ENCODE results near the gene ANK3. TPM values are rescaled to one million over a fixed set of nuclear protein-coding genes. Genes with fewer than 3 reads are reported as not detected.

ANK3 gene
- total RNA-seq, 4 donors from 2014 or later: 86.3 to 224 (median 139) TPM

DNA sequence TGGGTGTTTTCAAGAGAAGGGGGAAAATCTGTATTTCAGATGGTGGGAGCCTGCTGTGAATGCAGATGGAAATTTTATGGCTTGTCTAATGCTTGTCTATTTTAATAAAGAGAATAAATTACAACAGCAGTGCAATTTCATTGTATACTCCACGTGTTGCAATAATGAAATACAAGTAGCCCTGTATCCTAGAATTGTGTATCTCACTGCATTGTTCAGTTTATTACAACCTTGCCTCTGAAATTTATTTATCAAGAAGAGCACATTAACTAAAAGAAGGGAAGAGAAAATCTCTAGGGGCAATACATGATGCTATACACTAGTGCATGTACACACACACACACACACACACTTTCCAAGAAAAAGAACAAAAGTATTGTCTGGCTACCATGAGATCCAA, 21.8 kb downstream of the ANK3 start:
- H3K4me1 ChIP-seq: peaks cover 0 to 32% (median 0%) of the 10 kb centered on the region in 4 donors
- no peak overlapping the region for H3K4me3 ChIP-seq
- H3K27ac ChIP-seq: peak overlapping the region in 1 of 4 donors; percentile 42
- no peaks in the 10 kb centered on the region for H3K27me3 ChIP-seq
- 30 to 46% methylated on average over 1 of the region's 1 CpG for WGBS, 2 donors
- H3K36me3 ChIP-seq: no peaks in the 10 kb centered on the region
- no peak for DNase-seq (ENCODE audit: low spot score in 2 of 2)
- TF ChIP-seq, protein P1, sequence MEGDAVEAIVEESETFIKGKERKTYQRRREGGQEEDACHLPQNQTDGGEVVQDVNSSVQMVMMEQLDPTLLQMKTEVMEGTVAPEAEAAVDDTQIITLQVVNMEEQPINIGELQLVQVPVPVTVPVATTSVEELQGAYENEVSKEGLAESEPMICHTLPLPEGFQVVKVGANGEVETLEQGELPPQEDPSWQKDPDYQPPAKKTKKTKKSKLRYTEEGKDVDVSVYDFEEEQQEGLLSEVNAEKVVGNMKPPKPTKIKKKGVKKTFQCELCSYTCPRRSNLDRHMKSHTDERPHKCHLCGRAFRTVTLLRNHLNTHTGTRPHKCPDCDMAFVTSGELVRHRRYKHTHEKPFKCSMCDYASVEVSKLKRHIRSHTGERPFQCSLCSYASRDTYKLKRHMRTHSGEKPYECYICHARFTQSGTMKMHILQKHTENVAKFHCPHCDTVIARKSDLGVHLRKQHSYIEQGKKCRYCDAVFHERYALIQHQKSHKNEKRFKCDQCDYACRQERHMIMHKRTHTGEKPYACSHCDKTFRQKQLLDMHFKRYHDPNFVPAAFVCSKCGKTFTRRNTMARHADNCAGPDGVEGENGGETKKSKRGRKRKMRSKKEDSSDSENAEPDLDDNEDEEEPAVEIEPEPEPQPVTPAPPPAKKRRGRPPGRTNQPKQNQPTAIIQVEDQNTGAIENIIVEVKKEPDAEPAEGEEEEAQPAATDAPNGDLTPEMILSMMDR (IDR thresholded peaks at IDR 0.05): no peak
- TF ChIP-seq POLR2A (IDR thresholded peaks at IDR 0.05): no peak
- no peak for TF ChIP-seq EP300 (IDR thresholded peaks at IDR 0.05)
- no peaks in the 10 kb centered on the region for H3K9me3 ChIP-seq

DNA sequence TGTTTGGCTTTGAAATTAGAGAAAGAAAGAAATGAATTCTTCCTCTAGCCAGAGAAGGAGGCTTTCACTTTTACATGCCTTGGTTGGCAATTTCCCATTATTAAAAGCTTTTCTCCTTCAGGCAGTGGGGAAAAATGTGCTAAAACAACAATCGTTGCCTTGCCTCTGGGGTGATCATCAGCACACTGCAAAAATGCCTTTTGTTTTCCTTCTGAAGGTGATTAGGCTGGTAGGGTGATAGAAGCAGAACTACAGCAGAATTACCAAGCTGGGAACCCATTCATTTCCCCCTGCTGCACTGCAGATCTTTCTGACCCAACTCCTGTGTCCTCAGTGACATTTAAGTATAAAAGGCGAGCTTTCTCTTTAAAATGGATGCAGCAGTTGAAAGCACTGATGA, 22.2 kb downstream of the ANK3 start:
- no peak for DNase-seq (ENCODE audit: low spot score in 2 of 2)
- no peaks in the 10 kb centered on the region for H3K9me3 ChIP-seq
- H3K4me3 ChIP-seq: peak overlapping the region in 1 of 4 donors; percentile 4
- TF ChIP-seq POLR2A (IDR thresholded peaks at IDR 0.05) (no peak), EP300 (IDR thresholded peaks at IDR 0.05) (no peak)
- TF ChIP-seq, protein P1 (IDR thresholded peaks at IDR 0.05): no peak
- no peaks in the 10 kb centered on the region for H3K27me3 ChIP-seq
- peak overlapping the region in 1 of 4 donors; percentile 42 for H3K27ac ChIP-seq
- 43 to 44% methylated on average over 2 of the region's 2 CpGs for WGBS, 2 donors
- peaks cover 0 to 32% (median 0%) of the 10 kb centered on the region in 4 donors for H3K4me1 ChIP-seq
- H3K36me3 ChIP-seq: no peaks in the 10 kb centered on the region

- peak overlapping the region in 1 of 4 donors; percentile 42 for H3K27ac ChIP-seq
- H3K4me3 ChIP-seq: peak overlapping the region in 1 of 4 donors; percentile 4
Measured at GRCh38 chr10:60367024-60367423, 22.7 kb downstream of the ANK3 start.

GRCh38 chr10:60363187-60363586, 26.5 kb downstream of the ANK3 start:
- TF ChIP-seq EP300 (IDR thresholded peaks at IDR 0.05) (no peak), POLR2A (IDR thresholded peaks at IDR 0.05) (no peak)
- TF ChIP-seq, protein P1 (IDR thresholded peaks at IDR 0.05): no peak
- no peak for DNase-seq (ENCODE audit: low spot score in 2 of 2)
- Histone ChIP-seq H3K27me3 (no peaks in the 10 kb centered on the region), H3K4me1 (peaks cover 0 to 20% (median 0%) of the 10 kb centered on the region in 4 donors), H3K27ac (no peak overlapping the region), H3K36me3 (no peaks in the 10 kb centered on the region), H3K4me3 (no peak overlapping the region), H3K9me3 (no peaks in the 10 kb centered on the region)
- 73 to 86% methylated on average over 8 of the region's 8 CpGs for WGBS, 2 donors

More at GRCh38 chr10:60367024-60367423, 22.7 kb downstream of the ANK3 start:
- DNase-seq (ENCODE audit: low spot score in 2 of 2): no peak
- peaks cover 0 to 32% (median 0%) of the 10 kb centered on the region in 4 donors for H3K4me1 ChIP-seq
- 67% methylated on average over 4 of the region's 4 CpGs for WGBS, 2 donors
- H3K9me3 ChIP-seq: no peaks in the 10 kb centered on the region
- H3K36me3 ChIP-seq: no peaks in the 10 kb centered on the region
- no peaks in the 10 kb centered on the region for H3K27me3 ChIP-seq
- TF ChIP-seq POLR2A (IDR thresholded peaks at IDR 0.05) (no peak), EP300 (IDR thresholded peaks at IDR 0.05) (no peak)
- TF ChIP-seq, protein P1 (IDR thresholded peaks at IDR 0.05): no peak

DNA sequence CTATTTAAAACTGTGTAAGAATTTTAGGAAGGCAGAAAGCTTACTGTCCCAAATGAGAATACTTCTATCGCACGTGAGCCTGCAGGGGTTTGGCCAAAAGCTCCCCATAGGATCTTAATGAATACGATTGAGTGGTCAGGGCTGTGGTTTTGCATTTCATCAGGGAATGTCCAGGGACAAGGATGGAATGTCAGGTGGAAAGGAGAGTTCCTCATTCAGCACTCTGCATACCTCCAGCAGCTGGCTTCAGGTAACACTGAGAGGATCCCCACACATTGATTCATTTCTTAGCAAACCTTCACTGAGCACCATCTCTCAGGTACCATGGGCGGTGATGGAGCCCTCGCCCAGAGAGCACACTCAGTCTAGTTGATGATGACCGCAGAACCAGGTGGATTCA, 27.2 kb downstream of the ANK3 start:
- H3K27ac ChIP-seq: no peak overlapping the region
- H3K4me3 ChIP-seq: no peak overlapping the region
- no peak for TF ChIP-seq EP300 (IDR thresholded peaks at IDR 0.05)
- TF ChIP-seq, protein P1 (IDR thresholded peaks at IDR 0.05): no peak
- TF ChIP-seq POLR2A (IDR thresholded peaks at IDR 0.05): no peak
- DNase-seq (ENCODE audit: low spot score in 2 of 2): no peak
- H3K27me3 ChIP-seq: no peaks in the 10 kb centered on the region
- no peaks in the 10 kb centered on the region for H3K9me3 ChIP-seq
- 89 to 90% methylated on average over 6 of the region's 6 CpGs for WGBS, 2 donors
- peaks cover 0 to 12% (median 0%) of the 10 kb centered on the region in 4 donors for H3K4me1 ChIP-seq
- H3K36me3 ChIP-seq: no peaks in the 10 kb centered on the region

All from tibial nerve (tissue), 4 donors.